ENCODE results near the gene C4orf50. TPM values are rescaled to one million over a fixed set of nuclear protein-coding genes. Genes with fewer than 3 reads are reported as not detected.

The C4orf50 gene
- total RNA-seq, 1 donor from 2014 or later = 0.12 TPM

DNA sequence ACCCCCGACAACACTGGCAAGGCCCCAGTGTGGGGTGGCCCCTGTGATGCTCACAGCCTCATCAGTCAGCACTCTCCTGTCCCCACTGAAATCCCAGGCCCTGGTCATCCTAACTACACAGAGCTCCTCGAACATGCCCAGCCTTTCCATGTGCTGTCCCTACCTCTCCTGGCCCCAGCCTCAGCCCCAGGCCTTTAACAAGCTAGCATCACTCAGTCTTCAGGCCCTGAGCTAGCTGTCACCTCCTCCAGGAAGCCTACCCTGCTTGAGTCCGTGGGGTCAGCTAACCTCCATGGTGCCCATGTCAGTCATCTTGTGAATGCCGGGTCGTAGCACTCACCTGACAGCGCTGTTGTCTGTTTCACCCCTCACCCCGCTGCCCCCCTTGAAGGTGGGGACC, 25.6 kb upstream of the C4orf50 start:
- TF ChIP-seq, protein P1, sequence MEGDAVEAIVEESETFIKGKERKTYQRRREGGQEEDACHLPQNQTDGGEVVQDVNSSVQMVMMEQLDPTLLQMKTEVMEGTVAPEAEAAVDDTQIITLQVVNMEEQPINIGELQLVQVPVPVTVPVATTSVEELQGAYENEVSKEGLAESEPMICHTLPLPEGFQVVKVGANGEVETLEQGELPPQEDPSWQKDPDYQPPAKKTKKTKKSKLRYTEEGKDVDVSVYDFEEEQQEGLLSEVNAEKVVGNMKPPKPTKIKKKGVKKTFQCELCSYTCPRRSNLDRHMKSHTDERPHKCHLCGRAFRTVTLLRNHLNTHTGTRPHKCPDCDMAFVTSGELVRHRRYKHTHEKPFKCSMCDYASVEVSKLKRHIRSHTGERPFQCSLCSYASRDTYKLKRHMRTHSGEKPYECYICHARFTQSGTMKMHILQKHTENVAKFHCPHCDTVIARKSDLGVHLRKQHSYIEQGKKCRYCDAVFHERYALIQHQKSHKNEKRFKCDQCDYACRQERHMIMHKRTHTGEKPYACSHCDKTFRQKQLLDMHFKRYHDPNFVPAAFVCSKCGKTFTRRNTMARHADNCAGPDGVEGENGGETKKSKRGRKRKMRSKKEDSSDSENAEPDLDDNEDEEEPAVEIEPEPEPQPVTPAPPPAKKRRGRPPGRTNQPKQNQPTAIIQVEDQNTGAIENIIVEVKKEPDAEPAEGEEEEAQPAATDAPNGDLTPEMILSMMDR (IDR thresholded peaks at IDR 0.05) = no peak
- DNase-seq (no peak), ATAC-seq (no peak)
- Histone ChIP-seq H3K27me3 (peaks cover 8% of the 10 kb centered on the region), H3K4me1 (no peaks in the 10 kb centered on the region), H3K4me3 (no peak overlapping the region), H3K27ac (no peak overlapping the region), H3K9me3 (no peaks in the 10 kb centered on the region), H3K36me3 (no peaks in the 10 kb centered on the region)
- intact Hi-C loops (cut with DNase I) = no loop called here

DNA sequence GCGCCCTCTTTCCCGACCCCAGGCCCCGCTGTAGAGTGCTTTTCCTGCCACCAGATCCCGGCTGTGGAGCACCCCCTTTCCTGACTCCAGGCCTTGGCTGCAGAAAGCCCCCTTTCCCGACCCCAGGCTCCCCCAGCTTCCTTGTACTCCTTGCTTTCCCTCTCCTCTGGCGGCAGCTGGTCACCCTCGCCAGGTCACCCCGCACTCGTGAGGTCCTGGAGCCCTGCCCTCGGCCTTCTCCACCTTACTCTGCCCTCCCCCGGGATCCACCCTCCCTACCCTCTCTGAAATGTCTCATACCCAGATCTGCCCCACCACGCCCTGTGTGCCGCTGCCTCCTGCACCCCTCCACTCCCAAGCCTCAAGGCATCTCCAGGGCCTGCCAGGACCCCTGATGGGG, 25.0 kb upstream of the C4orf50 start:
- TF ChIP-seq, protein P1 (IDR thresholded peaks at IDR 0.05) = no peak
- ATAC-seq (peak; percentile 7), DNase-seq (no peak)
- intact Hi-C loops (cut with DNase I) = no loop called here
- Histone ChIP-seq H3K4me3 (no peak overlapping the region), H3K4me1 (no peaks in the 10 kb centered on the region), H3K27me3 (peaks cover 8% of the 10 kb centered on the region), H3K9me3 (no peaks in the 10 kb centered on the region), H3K36me3 (no peaks in the 10 kb centered on the region), H3K27ac (no peak overlapping the region)

DNA sequence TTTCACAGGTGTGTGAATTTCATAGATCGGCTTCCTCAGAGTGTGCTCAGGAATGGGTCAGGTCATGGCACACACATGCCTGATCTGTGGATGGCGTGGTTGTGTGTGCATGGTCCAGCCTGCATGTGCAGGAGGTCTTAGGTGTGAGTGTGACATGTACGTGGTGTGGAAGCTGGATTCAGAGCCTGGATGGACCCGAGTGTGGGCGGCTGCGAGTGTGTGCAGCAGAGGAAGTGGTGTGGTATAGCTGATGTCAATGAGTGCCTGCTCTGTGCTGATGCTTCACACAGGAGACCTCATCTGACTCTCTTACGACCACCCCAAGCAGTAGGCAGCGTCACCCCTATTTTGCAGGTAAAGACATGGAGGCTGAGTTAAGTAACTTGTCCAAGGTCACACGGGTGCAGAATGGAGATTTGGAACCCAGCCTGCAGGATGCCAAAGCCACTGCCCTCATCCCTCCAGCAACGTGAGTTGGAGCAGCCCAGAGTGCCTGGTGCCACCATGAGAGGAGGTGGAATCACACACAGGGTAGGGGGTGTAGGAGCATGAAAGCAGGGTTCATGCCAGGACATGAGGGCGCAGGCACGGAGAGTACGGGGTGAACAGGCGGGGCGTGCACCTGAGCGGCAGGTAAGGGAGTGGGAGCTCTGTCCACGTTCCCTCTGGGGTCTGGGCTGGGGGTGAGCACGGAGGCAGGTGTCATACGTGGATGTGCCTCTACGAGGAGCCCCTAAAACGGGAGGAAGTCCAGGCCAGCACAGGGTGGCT, 24.2 kb upstream of the C4orf50 start:
- H3K27ac ChIP-seq = no peak overlapping the region
- TF ChIP-seq, protein P1 (IDR thresholded peaks at IDR 0.05) = no peak
- ATAC-seq = no peak
- peaks cover 8% of the 10 kb centered on the region for H3K27me3 ChIP-seq
- H3K36me3 ChIP-seq = no peaks in the 10 kb centered on the region
- no peaks in the 10 kb centered on the region for H3K4me1 ChIP-seq
- H3K9me3 ChIP-seq = no peaks in the 10 kb centered on the region
- DNase-seq = no peak
- intact Hi-C loops (cut with DNase I) = no loop called here
- no peak overlapping the region for H3K4me3 ChIP-seq

DNA sequence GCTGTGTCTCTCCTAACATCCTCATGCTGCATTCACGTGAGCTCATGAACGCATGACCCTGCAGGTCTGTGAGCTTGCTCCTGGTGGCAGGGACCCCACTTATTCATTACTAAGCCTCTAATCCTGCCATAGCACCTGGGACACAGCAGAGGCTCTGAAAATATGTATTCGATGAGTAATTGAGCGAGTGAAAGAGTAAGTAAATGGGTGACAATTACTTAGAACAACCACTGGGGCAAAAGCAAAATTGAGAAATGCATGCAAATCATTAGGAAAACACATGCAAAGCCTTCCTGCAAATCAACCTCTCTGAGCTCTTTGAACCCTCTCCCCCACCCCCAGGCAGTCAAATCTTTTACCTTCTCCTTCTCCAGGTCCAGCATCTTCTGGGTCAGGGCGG, 23.6 kb upstream of the C4orf50 start:
- Histone ChIP-seq H3K36me3 (no peaks in the 10 kb centered on the region), H3K9me3 (no peaks in the 10 kb centered on the region), H3K4me1 (no peaks in the 10 kb centered on the region), H3K27me3 (peaks cover 8% of the 10 kb centered on the region), H3K27ac (no peak overlapping the region), H3K4me3 (no peak overlapping the region)
- ATAC-seq (no peak), DNase-seq (no peak)
- intact Hi-C loops (cut with DNase I) = no loop called here
- TF ChIP-seq, protein P1 (IDR thresholded peaks at IDR 0.05) = no peak

DNA sequence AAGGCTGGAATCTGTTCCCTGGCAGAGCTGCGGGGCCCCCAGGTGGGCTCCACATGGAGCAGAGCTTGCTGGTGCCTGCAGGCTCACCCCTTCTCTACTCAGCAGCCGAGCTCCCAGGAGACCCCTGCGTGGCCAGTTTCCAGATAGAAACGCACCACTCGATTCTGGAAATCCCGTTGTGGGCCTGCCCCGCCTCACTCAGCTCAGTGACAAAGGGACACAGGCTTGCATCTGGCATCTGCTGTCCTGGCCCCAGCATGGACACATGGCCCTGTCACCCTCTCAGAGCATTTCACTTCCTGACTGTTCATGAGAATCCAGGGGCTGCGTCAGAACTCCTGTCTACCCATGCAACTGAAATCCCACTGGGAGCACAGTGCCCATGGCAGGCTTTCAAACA, 20.5 kb upstream of the C4orf50 start:
- intact Hi-C loops (cut with DNase I) = no loop called here

More for the DNA sequence above, 20.5 kb upstream of the C4orf50 start:
- TF ChIP-seq, protein P1 (IDR thresholded peaks at IDR 0.05) = no peak
- Histone ChIP-seq H3K27ac (no peak overlapping the region), H3K9me3 (no peaks in the 10 kb centered on the region), H3K4me1 (no peaks in the 10 kb centered on the region), H3K27me3 (peaks cover 4% of the 10 kb centered on the region), H3K36me3 (no peaks in the 10 kb centered on the region), H3K4me3 (no peak overlapping the region)
- DNase-seq = no peak
- ATAC-seq = no peak

All from upper lobe of right lung (tissue), 1 donor.